ENCODE data around the gene LRP1B.
"Not testable (repeated sequence)": the region's sequence is repeated elsewhere in the genome, so short reads cannot be mapped to it uniquely, and the experiment has no call there.

LRP1B gene

DNA sequence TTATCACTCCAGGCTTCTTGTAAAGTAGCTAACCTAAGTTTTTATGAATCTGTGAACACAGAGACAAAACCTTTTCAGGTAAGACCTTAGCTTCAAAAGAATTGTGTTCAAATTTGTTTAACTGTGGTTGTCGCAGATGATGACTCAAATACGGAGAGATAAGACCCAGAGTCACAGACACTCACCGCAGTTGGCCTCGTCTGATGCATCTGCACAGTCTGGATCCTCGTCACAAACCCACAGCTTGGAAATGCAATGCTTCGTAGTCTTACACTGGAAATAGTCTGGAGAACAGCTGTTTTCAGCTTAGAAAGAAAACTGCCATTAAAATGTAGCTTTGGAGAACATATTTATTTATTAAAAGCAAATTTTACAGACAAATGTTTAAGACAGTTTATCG, 1688.5 kb downstream of the LRP1B start:
- no peak overlapping the region for H3K27ac ChIP-seq
- TF ChIP-seq, protein P1, sequence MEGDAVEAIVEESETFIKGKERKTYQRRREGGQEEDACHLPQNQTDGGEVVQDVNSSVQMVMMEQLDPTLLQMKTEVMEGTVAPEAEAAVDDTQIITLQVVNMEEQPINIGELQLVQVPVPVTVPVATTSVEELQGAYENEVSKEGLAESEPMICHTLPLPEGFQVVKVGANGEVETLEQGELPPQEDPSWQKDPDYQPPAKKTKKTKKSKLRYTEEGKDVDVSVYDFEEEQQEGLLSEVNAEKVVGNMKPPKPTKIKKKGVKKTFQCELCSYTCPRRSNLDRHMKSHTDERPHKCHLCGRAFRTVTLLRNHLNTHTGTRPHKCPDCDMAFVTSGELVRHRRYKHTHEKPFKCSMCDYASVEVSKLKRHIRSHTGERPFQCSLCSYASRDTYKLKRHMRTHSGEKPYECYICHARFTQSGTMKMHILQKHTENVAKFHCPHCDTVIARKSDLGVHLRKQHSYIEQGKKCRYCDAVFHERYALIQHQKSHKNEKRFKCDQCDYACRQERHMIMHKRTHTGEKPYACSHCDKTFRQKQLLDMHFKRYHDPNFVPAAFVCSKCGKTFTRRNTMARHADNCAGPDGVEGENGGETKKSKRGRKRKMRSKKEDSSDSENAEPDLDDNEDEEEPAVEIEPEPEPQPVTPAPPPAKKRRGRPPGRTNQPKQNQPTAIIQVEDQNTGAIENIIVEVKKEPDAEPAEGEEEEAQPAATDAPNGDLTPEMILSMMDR (IDR thresholded peaks at IDR 0.05) = no peak
- TF ChIP-seq ZFX (IDR thresholded peaks at IDR 0.05; ENCODE audit: borderline replicate concordance) = no peak

- no peak for TF ChIP-seq ZFX (IDR thresholded peaks at IDR 0.05; ENCODE audit: borderline replicate concordance)
- TF ChIP-seq, protein P1 (IDR thresholded peaks at IDR 0.05) = no peak
- no peak overlapping the region for H3K27ac ChIP-seq
Measured at GRCh38 chr2:140440815-140441214, 1690.0 kb downstream of the LRP1B start.

- TF ChIP-seq ZFX (IDR thresholded peaks at IDR 0.05; ENCODE audit: borderline replicate concordance) = no peak
- TF ChIP-seq, protein P1 (IDR thresholded peaks at IDR 0.05) = no peak
Measured at GRCh38 chr2:140436936-140437335, 1693.9 kb downstream of the LRP1B start.

DNA sequence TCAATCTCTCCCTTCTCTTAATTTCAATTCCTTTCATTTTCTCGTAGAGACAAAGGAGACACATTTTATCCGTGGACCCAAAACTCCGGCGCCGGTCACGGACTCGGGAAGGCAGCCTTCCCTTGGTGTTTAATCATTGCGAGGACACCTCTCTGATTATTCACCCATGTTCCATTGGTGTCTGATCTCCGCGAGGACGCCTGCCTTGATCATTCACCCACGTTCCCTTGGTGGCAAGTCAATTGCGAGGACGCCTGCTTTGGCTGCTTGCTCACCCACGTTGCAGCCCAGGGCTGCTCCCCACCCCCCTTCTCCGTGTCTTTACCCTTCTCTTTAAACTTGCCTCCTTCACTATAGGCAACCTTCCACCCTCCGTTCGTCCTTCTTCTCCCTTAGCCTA, 1703.8 kb downstream of the LRP1B start:
- not testable (repeated sequence) for H3K27ac ChIP-seq

More at GRCh38 chr2:140436936-140437335, 1693.9 kb downstream of the LRP1B start:
- H3K27ac ChIP-seq = no peak overlapping the region

GRCh38 chr2:140424471-140424870, 1706.3 kb downstream of the LRP1B start:
- no peak for TF ChIP-seq ZFX (IDR thresholded peaks at IDR 0.05; ENCODE audit: borderline replicate concordance)
- TF ChIP-seq, protein P1 (IDR thresholded peaks at IDR 0.05) = no peak

GRCh38 chr2:140422759-140423158, 1708.1 kb downstream of the LRP1B start:
- TF ChIP-seq ZFX (IDR thresholded peaks at IDR 0.05; ENCODE audit: borderline replicate concordance) = no peak
- TF ChIP-seq, protein P1 (IDR thresholded peaks at IDR 0.05) = no peak
- H3K27ac ChIP-seq = no peak overlapping the region

More at GRCh38 chr2:140424471-140424870, 1706.3 kb downstream of the LRP1B start:
- no peak overlapping the region for H3K27ac ChIP-seq

- no peak overlapping the region for H3K27ac ChIP-seq
- TF ChIP-seq, protein P1 (IDR thresholded peaks at IDR 0.05) = no peak
- TF ChIP-seq ZFX (IDR thresholded peaks at IDR 0.05; ENCODE audit: borderline replicate concordance) = no peak
Measured at GRCh38 chr2:140417504-140417903, 1713.3 kb downstream of the LRP1B start.

GRCh38 chr2:140416577-140416976, 1714.2 kb downstream of the LRP1B start:
- no peak for TF ChIP-seq ZFX (IDR thresholded peaks at IDR 0.05; ENCODE audit: borderline replicate concordance)
- TF ChIP-seq, protein P1 (IDR thresholded peaks at IDR 0.05) = no peak
- no peak overlapping the region for H3K27ac ChIP-seq

DNA sequence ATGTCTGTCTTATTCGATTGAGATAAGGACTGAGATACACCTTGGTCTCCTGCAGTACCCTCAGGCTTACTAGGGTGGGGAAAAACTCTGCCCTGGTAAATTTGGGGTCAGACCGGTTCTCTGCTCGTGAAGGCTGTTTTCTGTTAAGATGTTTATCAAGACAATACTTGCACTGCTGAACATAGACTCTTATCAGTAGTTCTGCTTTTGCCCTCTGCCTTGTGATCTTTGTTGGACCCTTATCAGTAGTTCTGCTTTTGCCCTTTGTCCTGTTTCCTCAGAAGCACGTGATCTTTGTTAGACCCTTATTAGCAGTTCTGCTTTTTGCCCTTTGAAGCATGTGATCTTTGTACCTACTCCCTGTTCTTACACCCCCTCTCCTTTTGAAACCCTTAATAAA, 1715.8 kb downstream of the LRP1B start:
- H3K27ac ChIP-seq = not testable (repeated sequence)
